AG04450 (cell line): ENCODE measurements around the gene C1QL4. TPM values are rescaled to one million over a fixed set of nuclear protein-coding genes. Genes with fewer than 3 reads are reported as not detected.
A peak's percentile ranks its signal among the peaks of the same experiment; 100 is the strongest.

ENCODE experiments used
- CTCF ChIA-PET: fragments of 300-600, 350-600 bp; formaldehyde crosslinking; extraction: SDS; loops from one replicate; lab custom pipeline; 2022; ENCODE audit warnings: antibody characterized with exemption, inconsistent platforms; lab: Charles Lee
- POLR2A ChIA-PET: fragments of 350-600 bp; formaldehyde crosslinking; extraction: SDS; loops from one replicate; lab custom pipeline; 2021; ENCODE audit warnings: antibody characterized with exemption, inconsistent platforms; lab: Yijun Ruan, JAX
- DNase-seq: peaks from one replicate; pipeline ENCODE4 v3.0.0-alpha.2; 2011; ENCODE audit warnings: low read depth, low spot score
- H3K27ac ChIP-seq: one replicate; pipeline ENCODE4 v1.5.1; 2012; ENCODE audit warnings: low read depth, low read length, control low read depth
- H3K27me3 ChIP-seq: one replicate; pipeline ENCODE4 v1.6.0; 2012; ENCODE audit warnings: low read length; ENCODE audit not compliant: control insufficient read depth, insufficient read depth
- H3K4me3 ChIP-seq: 2 replicates; pipeline ENCODE4 v1.5.1; 2011; ENCODE audit warnings: mild to moderate bottlenecking, low read depth, low read length, control low read depth
- H3K9me3 ChIP-seq: 2 replicates; pipeline ENCODE4 v1.5.1; 2012; ENCODE audit warnings: low read length; ENCODE audit not compliant: control insufficient read depth, insufficient read depth
- CTCF ChIP-seq: IDR thresholded peaks from 2 replicates; pipeline ENCODE4 v1.5.1; 2011; ENCODE audit warnings: low read depth, low read length, control low read depth, inconsistent platforms
- polyA plus RNA-seq: library from polyadenylated mRNA; depleted of rRNA; stranded (reverse); fragments of >200 nt; gene quantifications from 2 replicates; pipeline ENCODE4 v1.2.3, GENCODE V29; 2011

The C1QL4 gene
- polyA plus RNA-seq, 1 experiment = not detected

GRCh38 chr12:49288922-49289555, 47.9 kb downstream of the C1QL4 start:
- H3K27me3 ChIP-seq = peaks cover 20% of the 10 kb centered on the region
- CTCF ChIA-PET = interaction anchor here (0.7 to 5.8 kb wide), 18 partner anchors 8 to 294 kb away, joined by 3 to 56 read pairs (median 4); no protein-coding TSS in a partner anchor
- H3K4me3 ChIP-seq = no peak overlapping the region
- no peak for TF ChIP-seq CTCF
- POLR2A ChIA-PET = interaction anchor here (1.2 kb wide), 1 partner anchor 157 kb away, joined by 4 read pairs; the partner anchor contains the start of gene TUBA1B
- no peak for DNase-seq
- no peak overlapping the region for H3K27ac ChIP-seq
- no peaks in the 10 kb centered on the region for H3K9me3 ChIP-seq

DNA sequence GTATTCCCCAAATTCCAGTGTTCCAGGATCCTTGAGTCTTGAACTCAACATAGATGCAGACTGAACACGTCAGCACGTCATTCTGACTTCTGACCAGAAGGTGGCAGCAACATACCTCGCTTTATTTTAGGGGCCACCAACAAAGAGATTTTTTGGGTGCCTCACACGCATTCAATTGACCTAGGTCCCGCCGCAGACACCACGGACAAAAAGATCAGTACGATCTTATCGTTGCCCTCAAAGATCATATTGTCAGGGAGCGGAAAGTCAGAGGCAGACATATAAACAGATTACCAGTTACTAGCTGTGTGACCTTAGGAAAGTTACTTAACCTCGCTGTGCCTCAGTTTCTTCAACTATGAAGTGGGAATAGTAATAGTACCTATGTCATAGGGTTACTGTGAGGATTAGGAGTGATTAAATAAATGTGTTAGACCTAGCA, 48.6 kb downstream of the C1QL4 start:
- no peak overlapping the region for H3K4me3 ChIP-seq
- H3K27me3 ChIP-seq = peaks cover 16% of the 10 kb centered on the region
- ChIA-PET CTCF (interaction anchor here (0.7 to 5.8 kb wide), 17 partner anchors 9 to 294 kb away, joined by 3 to 56 read pairs (median 4); no protein-coding TSS in a partner anchor), POLR2A (interaction anchor here (1.2 kb wide), 1 partner anchor 157 kb away, joined by 4 read pairs; the partner anchor contains the start of gene TUBA1B)
- DNase-seq = no peak
- no peaks in the 10 kb centered on the region for H3K9me3 ChIP-seq
- TF ChIP-seq CTCF = peak; percentile 79
- no peak overlapping the region for H3K27ac ChIP-seq

DNA sequence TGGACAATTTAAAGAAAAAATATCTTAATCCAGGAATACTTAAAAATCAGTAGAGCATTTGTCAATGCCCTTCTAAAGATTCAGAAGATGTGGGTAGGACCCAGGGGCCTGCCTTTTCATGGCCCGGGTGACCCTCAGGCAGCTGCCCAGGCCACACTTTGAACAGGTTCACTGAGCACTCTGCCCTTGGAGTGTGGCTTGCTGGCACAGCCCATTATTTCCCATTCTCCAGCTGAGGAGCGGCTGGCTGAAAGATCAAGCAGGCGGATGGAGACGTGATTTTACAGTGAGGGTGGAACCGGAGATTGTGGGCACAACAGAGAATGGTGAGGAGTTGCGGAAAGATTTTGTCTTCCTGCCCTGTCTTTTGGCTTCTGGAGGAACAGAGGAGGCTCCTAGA, 49.1 kb downstream of the C1QL4 start:
- ChIA-PET CTCF (interaction anchor here (0.8 to 5.8 kb wide), 6 partner anchors 54 to 292 kb away, joined by 3 to 56 read pairs (median 6); no protein-coding TSS in a partner anchor), POLR2A (interaction anchor here (1.2 kb wide), 1 partner anchor 156 kb away, joined by 4 read pairs; the partner anchor contains the start of gene TUBA1B)
- DNase-seq = no peak
- no peak for TF ChIP-seq CTCF
- H3K27ac ChIP-seq = no peak overlapping the region
- no peaks in the 10 kb centered on the region for H3K9me3 ChIP-seq
- H3K27me3 ChIP-seq = peaks cover 16% of the 10 kb centered on the region
- no peak overlapping the region for H3K4me3 ChIP-seq

GRCh38 chr12:49284672-49285071, 52.3 kb downstream of the C1QL4 start:
- POLR2A ChIA-PET = no interaction called here
- no peak for DNase-seq
- H3K27ac ChIP-seq = no peak overlapping the region
- CTCF ChIA-PET = interaction anchor here (0.7 to 3.1 kb wide), 3 partner anchors 47 to 73 kb away, joined by 3 to 13 read pairs (median 4); no protein-coding TSS in a partner anchor
- TF ChIP-seq CTCF = no peak
- no peak overlapping the region for H3K4me3 ChIP-seq
- peaks cover 14% of the 10 kb centered on the region for H3K27me3 ChIP-seq
- H3K9me3 ChIP-seq = no peaks in the 10 kb centered on the region
